Activated CD4-positive, alpha-beta T cell treated with anti-CD3 and anti-CD28 coated beads for 1 hour (primary cell): Measurements from ENCODE around the gene GSAP.

ENCODE experiments used
- DNase-seq: peaks from one replicate; pipeline ENCODE4 v3.0.0-alpha.2; 2020

Gene GSAP

GRCh38 chr7:77321300-77321699 is 94.8 kb downstream of the GSAP start:
- no peak for DNase-seq

- DNase-seq, result no peak
Measured at GRCh38 chr7:77320714-77321113, 95.4 kb downstream of the GSAP start.

GRCh38 chr7:77320137-77320536 is 96.0 kb downstream of the GSAP start:
- no peak for DNase-seq

GRCh38 chr7:77318019-77318418 is 98.1 kb downstream of the GSAP start:
- no peak for DNase-seq

- no peak for DNase-seq
Measured at GRCh38 chr7:77316219-77316978, 99.8 kb downstream of the GSAP start.

- no peak for DNase-seq
Measured at GRCh38 chr7:77315182-77315591, 101.0 kb downstream of the GSAP start.

- no peak for DNase-seq
Measured at GRCh38 chr7:77313876-77314480, 102.2 kb downstream of the GSAP start.

- no peak for DNase-seq
Measured at GRCh38 chr7:77313085-77313484, 103.1 kb downstream of the GSAP start.

- no peak for DNase-seq
Measured at GRCh38 chr7:77310982-77311381, 105.2 kb downstream of the GSAP start.

- no peak for DNase-seq
Measured at GRCh38 chr7:77309714-77310220, 106.4 kb downstream of the GSAP start.

- DNase-seq, result no peak
Measured at GRCh38 chr7:77308792-77309191, 107.4 kb downstream of the GSAP start.

GRCh38 chr7:77306231-77307067 is 109.7 kb downstream of the GSAP start:
- DNase-seq, result no peak

- DNase-seq, result no peak
Measured at GRCh38 chr7:77295549-77295948, 120.6 kb downstream of the GSAP start.

GRCh38 chr7:77293046-77293445 is 123.1 kb downstream of the GSAP start:
- no peak for DNase-seq

- DNase-seq, result no peak
Measured at GRCh38 chr7:77290425-77290824, 125.7 kb downstream of the GSAP start.

- no peak for DNase-seq
Measured at GRCh38 chr7:77289387-77289786, 126.8 kb downstream of the GSAP start.

- no peak for DNase-seq
Measured at GRCh38 chr7:77288676-77289320, 127.4 kb downstream of the GSAP start.

GRCh38 chr7:77284616-77285015 is 131.5 kb downstream of the GSAP start:
- DNase-seq, result no peak

- DNase-seq, result no peak
Measured at GRCh38 chr7:77284005-77284404, 132.1 kb downstream of the GSAP start.

- DNase-seq, result no peak
Measured at GRCh38 chr7:77282897-77283296, 133.3 kb downstream of the GSAP start.

GRCh38 chr7:77281780-77282478 is 134.2 kb downstream of the GSAP start:
- DNase-seq, result no peak

- DNase-seq, result no peak
Measured at GRCh38 chr7:77276120-77276519, 140.0 kb downstream of the GSAP start.
